CD1c-positive myeloid dendritic cell (primary cell): ENCODE results near the gene PRAME.
A peak's percentile ranks its signal among the peaks of the same experiment; 100 is the strongest.
"Not testable (repeated sequence)": the region's sequence is repeated elsewhere in the genome, so short reads cannot be mapped to it uniquely, and the experiment has no call there.

Experiments used
- DNase-seq: peaks from one replicate; pipeline ENCODE4 v3.0.0-alpha.2; 2016; ENCODE audit errors: extremely low spot score

The PRAME gene

DNA sequence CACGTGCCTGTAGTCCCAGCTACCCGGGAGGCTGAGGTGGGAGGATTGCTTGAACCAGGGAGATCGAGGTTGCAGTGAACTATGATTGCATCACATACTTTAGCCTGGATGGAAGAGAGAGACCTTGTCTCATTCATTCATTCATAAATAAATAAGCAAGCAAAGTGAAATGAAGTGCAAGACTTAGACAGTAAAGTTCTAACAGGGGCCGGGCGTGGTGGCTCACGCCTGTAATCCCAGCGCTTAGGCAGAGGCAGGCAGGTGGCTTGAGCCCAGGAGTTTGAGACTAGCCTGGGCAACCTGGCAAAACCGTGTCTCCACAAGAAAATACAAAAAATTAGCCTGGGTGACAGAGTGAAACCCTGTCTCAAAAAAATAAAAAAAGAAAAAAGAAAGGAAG, 37.4 kb downstream of the PRAME start:
- no peak for DNase-seq

DNA sequence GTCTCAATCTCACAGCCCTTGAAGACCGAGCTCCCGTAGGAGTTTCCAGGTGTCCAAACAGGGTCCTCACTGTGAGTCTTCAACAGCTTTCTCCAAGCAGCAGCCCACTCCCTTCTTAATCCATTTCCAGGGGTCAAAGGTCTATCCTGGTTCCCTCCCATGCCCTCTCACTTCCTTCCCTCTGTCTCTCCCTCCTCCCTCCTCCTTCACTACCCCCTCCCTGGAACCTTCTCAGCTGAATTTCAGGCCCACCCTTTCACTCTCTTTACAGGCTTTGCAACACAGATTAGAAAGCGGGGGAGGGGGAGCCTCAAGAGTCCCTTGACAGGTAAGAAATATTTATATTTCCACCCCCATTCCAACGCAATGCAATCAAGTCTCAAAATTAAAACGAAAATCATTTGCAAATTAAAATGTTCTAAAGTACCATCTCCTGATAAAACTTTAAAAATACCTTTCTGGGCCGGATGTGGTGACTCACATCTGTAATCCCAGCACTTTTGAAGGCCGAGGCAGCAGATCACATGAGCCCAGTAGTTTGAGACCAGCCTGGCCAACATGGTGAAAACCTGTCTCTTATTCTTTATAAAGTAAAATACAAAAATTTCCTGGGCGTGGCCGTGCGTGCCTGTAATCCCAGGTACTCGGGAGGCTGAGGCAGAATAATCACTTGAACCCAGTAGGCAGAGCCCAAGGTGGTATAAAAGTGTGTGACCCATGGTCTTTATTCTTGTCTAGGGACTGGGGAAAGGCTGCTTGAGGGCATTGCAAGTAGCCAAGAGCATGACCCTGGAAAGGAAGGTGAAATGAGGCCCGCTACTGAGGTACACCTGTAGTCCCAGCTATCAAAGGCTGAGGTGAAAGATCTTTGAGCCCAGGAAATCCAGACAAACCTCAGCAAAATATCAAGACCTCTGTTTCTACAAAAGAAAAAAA, 38.1 kb downstream of the PRAME start:
- DNase-seq = no peak

DNA sequence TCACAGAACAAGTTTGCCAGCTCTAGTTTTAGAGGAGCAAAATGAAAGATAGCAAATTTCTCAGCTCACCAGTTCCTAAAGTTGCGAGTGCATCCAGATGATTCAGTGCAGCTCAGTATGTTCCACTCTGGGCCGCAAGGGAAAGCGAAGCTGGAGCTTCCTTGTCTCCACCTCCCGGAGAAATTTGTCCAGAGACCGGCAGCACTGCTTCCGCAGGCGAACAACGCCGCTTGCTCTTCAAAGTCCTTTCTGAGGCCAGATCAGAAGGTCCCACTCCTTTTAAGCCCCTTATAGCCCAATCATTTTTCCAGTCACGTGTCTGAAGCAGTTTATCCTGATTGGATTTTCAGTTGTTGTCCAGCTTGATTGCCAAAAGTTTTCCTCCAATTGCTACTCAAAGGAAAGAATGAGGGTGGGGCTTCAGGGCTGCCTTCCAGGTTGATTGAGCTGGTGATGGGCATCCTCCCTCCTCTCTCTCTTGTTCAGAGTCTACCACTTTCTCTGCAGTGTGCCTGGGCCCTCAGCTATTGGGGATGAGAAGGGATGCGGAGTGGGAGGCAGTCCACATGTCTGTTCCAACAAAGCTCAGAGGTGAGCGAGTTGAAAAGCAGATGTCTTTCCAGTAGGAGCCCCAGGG, 38.9 kb downstream of the PRAME start, which contains the start of gene ZNF280A:
Gene ZNF280A (minus strand): TSS at position 251 of the 637 bp plus-strand sequence. CDS start 4,640 bp downstream, outside the sequence.
- DNase-seq = no peak

DNA sequence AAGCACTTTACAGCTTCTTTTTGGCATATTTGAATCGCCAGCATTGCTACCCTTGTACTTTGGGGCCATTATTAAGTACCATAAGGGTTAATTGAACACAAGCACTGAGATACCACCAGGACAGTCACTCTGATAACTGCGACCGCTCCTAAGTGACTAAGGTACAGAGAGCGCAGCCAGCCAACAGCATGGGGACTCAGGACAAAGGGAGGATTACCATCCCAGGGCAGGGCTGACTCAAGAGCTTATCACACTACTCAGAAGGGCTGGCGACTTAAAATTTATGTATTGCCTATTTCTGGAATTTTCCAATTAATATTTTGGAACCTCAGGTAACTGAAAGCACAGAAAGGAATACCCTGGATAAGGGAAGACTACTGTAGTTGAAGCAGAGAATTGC, 39.5 kb downstream of the PRAME start:
- no peak for DNase-seq

DNA sequence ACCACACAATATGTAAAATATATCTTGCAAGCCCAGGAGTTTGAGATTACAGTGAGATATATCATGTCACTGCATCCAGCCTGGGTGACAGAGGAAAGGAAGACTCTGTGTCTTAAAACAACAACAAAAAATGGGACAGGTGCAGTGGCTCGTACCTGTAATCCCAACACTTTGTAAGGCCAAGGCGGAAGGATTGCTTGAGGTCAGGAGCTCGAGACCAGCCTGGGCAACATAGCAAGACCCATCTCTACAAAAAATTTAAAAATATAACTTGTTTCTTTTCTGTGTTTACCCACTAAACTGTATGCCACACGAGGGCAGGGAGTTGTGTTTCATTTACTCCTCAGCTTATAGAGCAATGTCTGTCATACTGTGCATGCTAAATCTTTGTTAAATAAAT, 42.1 kb downstream of the PRAME start:
- no peak for DNase-seq

DNA sequence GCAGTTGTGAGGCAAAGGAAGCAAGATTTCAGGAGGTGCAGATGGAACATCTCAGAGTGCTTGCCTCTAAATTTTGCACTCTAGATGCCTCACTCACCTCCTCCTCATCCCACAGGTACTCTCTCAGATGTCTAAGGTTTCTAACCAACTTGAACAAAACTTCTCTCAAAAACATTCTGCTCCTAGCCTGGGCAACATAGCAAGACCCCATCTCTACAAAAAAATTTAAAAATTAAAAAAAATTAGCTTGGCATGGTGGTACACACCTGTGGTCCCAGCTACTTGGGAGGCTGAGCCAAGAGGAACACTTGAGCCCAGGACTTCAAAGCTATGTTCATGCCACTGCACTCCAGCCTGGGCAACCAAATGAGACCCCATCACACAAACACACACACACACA, 43.2 kb downstream of the PRAME start:
- no peak for DNase-seq

DNA sequence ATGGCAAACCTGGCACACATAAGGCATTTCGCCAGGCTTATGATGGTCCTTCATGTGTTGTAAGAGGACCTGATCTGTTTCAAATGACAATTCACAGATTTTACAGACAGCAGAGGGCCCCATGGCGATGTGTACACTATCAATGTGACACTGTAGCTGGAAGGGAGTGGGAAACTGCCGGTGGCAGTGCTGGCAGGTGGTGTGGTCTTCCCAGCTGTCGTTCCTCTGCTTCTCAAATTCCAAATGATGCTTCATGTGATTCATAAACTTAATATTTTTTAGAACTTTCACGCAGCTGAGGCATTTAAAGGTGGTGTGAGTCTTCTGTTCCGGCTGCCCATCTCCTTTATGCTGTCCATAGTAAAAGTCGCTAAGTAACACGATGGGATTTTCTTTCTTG, 44.6 kb downstream of the PRAME start:
- DNase-seq = not testable (repeated sequence)

DNA sequence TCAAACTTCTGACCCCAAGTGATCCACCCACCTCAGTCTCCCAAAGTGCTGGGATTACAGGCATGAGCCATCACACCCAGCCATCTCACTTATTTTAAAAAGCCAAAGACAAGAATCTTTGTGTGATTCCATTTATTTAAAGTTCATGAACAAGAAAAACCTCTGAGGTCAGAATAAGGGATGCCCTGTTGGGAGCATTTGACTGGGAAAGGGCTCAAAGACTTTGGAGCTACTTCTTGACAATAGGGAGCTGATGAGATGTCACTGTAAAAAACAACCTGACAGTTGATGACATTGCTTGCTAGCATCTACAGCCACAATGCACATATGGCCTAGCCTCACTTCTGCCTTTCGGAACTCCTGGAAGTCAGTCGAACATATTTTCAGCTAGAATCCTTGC, 45.4 kb downstream of the PRAME start:
- DNase-seq = no peak

DNA sequence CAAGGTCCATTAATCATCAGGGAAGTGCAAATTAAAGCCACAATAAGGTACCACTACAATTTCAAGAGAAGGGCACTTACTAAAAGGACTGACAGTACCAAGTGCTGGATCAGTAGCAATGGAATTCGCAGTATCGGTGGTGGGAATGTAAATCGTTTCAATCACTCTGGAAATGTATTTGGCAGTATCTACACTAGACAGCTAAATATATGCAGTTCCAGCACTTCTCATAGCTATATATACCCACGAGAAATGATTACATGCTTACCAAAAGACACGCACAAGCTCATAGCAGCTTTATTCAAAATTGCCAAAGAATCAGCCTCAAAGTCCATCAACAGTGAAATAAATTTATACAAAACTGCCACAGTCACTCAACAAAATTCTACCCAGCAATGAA, 46.1 kb downstream of the PRAME start:
- no peak for DNase-seq

DNA sequence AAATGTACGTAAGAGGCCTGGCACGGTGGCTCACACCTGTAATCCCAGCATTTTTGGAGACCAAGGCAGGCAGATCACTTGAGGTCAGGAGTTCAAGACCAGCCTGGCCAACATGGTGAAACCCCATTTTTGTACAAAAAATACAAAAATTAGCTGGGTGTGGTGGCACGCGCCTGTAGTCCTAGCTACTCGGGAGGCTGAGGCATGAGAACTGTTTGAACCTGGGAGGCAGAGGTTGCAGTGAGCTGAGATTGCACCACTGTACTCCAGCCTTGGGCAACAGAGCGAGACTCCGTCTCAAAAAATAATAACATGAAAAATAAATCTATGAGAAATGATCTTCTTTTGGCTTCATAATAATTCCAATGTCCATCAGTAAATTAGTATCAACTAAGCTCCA, 48.2 kb downstream of the PRAME start:
- DNase-seq = not testable (repeated sequence)

DNA sequence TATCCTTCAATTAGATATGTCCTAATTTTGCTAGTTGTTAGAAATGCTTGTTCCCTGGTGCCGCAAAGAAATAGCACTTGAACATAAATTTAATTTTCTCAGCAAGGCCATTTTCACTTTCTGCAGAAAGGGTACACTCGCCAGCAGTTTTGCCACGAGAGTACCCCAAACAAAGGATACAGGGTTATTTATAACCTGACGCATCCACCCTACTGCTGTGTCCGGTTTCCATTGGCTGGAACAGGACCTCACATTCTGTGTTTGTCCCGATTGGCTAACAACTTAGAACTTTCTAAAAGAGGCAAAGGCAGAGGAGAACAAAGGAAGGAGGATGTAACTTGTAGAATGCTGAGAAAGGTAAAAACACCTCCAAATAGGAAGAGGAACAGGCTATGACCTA, 49.2 kb downstream of the PRAME start:
- not testable (repeated sequence) for DNase-seq

DNA sequence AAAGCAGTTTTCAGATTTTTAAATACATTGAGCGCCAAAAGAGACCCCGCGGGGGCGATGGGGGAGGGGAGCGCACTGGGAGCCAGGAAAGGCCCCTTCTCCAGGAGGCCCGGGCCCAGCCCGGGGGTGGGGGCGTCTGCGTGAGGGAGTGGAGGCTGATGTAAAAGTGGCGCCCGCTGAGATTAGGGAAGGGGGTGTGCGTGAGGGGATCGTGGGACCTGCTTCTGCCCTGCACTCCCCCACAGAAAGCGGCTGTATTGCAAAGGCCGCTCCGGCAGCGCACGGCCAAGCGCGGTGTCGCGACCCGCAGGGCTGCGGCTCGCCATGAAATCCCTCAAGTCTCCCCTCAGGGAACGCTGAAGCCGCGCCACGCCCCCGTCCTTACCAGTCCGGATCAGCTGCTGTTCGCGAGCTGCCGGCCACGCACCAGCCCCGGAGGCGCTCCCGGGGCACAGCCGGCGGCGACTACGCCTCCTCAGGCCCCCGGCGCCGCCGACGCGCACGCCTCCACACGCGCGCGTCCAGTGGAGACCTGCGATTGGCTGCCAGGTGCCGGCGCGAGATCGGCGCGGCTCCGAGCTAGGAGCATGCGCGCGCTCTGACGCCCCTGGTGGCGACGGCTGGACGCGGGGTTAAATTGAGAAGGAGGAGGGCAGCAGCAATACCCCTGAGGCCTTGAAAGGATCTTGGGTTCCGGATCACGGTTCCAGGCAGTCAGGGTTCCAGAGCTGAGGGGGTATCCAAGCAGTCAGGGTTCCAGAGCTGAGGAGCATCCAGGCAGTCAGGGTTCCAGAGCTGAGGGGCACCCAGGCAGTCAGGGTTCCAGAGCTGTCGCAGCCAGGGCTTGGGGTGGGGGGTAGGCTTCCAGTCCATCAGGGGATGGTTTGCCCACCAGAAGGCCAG, 50.5 kb downstream of the PRAME start, which contains the start of gene ZNF280B:
Gene ZNF280B (minus strand): TSS at position 469 of the 903 bp plus-strand sequence. CDS start 19,344 bp downstream, outside the sequence.
- peak; percentile 79 for DNase-seq

DNA sequence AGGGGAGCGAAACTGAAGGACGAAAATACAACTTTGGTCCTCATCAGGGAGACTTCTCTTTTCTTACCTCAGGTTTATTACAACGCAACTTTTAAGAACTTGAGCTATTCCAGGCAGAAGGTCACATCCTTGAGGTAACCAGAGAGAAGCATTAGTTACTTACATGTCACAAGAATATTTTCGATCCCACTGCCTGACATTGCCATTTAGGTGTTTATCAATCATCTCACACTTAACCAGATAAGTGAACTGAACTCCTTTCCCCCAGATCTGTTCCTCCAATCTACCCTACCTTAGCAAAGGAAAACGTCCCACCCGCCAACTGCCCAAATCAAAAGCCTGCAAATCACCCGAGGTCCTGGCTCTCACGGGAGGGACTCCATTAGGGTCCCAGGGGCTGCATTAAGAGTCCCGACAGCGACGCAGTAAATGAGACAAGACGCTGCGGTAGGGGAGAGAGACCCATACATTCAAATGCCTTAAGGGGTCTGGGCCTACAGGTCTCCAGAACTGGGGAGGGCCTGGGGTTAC, 51.3 kb downstream of the PRAME start:
- DNase-seq = no peak

DNA sequence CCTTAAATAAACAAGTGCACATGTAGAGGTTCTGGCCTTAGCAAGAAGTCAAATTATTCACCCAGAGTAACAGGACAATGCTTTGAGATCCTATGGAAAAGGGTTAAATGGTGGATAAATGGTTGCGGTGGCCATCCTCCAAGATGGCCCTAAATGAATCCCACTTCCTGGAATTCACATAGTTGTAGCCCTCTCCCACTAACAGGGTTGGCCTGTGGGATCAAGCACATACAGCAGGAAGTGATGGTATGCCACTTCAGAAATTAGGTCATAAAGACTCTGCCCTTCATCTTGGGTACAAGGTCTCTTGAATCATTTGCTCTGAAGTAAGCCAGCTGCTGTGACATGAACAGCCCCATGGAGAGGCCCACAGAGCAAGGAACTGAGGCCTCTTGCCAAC, 52.3 kb downstream of the PRAME start:
- DNase-seq = no peak

DNA sequence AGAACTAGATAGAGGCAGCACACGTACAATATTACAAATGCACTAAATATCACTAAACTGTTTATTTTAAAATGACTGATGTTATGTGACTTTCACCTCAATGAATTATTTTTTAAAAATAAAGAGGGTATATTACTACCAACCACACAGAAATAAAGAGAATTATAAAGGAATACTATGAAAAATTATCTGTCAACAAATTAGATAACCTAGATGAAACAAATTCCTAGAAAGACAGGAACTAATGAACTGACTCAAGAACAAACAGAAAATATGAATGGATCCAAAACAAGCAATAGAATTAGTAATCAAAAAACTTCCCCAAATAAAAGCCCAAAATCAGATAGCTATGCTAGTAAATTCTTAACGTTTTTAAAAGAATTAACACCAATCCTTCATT, 60.8 kb downstream of the PRAME start:
- DNase-seq = no peak
